Smooth muscle cell (in vitro differentiated cells): ENCODE measurements around the gene NUP210. TPM values are rescaled to one million over a fixed set of nuclear protein-coding genes. Genes with fewer than 3 reads are reported as not detected.

Source experiments
- DNase-seq: peaks from one replicate; lab custom pipeline; 2025; ENCODE audit not compliant: unreplicated experiment; lab: John Stamatoyannopoulos, UW
- H2AFZ ChIP-seq: fragments of 200-600 bp; sonication (generic); 2 replicates; pipeline ENCODE4 v1.6.0; 2016; ENCODE audit warnings: antibody characterized with exemption, low read depth, mild to moderate bottlenecking
- H3F3A ChIP-seq: fragments of 200-600 bp; sonication (generic); 2 replicates; pipeline ENCODE4 v1.6.0; 2017; ENCODE audit warnings: antibody characterized with exemption, low read depth
- H3K27ac ChIP-seq: fragments of 200-600 bp; sonication (generic); 2 replicates; pipeline ENCODE4 v1.5.1; 2016; ENCODE audit warnings: low read depth, mild to moderate bottlenecking
- H3K27me3 ChIP-seq: fragments of 200-600 bp; sonication (generic); 2 replicates; pipeline ENCODE4 v1.6.1; 2016; ENCODE audit warnings: low read depth, mild to moderate bottlenecking
- H3K36me3 ChIP-seq: fragments of 200-600 bp; sonication (generic); 2 replicates; pipeline ENCODE4 v1.5.1; 2016; ENCODE audit warnings: low read depth
- H3K4me1 ChIP-seq: fragments of 200-600 bp; sonication (generic); 2 replicates; pipeline ENCODE4 v1.5.1; 2016; ENCODE audit warnings: low read depth
- H3K4me2 ChIP-seq: fragments of 200-600 bp; sonication (generic); 2 replicates; pipeline ENCODE4 v1.6.0; 2016; ENCODE audit warnings: mild to moderate bottlenecking
- H3K4me3 ChIP-seq: fragments of 200-600 bp; sonication (generic); 2 replicates; pipeline ENCODE4 v1.5.1; 2016; ENCODE audit warnings: mild to moderate bottlenecking
- H3K79me2 ChIP-seq: fragments of 200-600 bp; sonication (generic); 2 replicates; pipeline ENCODE4 v1.6.0; 2016; ENCODE audit warnings: low read depth, mild to moderate bottlenecking
- H3K9ac ChIP-seq: fragments of 200-600 bp; sonication (generic); 2 replicates; pipeline ENCODE4 v1.6.0; 2016; ENCODE audit warnings: low read depth
- H3K9me3 ChIP-seq: fragments of 200-600 bp; sonication (generic); replicated peaks from 2 replicates; pipeline ENCODE4 v1.5.1; 2016; ENCODE audit warnings: low read depth
- H4K20me1 ChIP-seq: fragments of 200-600 bp; sonication (generic); 2 replicates; pipeline ENCODE4 v1.6.0; 2016; ENCODE audit warnings: low read depth
- WGBS: methylation state at CpG from one replicate; pipeline ENCODE4 v1.1.7; 2016; ENCODE audit warnings: low lambda C conversion rate; 5-methylcytosine and 5-hydroxymethylcytosine counted together
- polyA plus RNA-seq: library from polyadenylated mRNA; unstranded; fragments of >200 nt; fragmentation: Nextera tagmentation; extraction: Ambion mirVana; gene quantifications from 2 replicates; pipeline ENCODE4 v1.2.1, GENCODE V29; 2016
- total RNA-seq: library from RNA; depleted of rRNA; stranded (reverse); fragments of >200 nt; gene quantifications from 2 replicates; pipeline ENCODE4 v1.2.3, GENCODE V29; 2014
- TF ChIP-seq, protein P1 (sequence below): fragments of 200-600 bp; sonication (generic); IDR thresholded peaks from 2 replicates; pipeline ENCODE4 v1.5.1; 2017; ENCODE audit warnings: borderline replicate concordance, mild to moderate bottlenecking, antibody characterized with exemption; ENCODE audit not compliant: insufficient read depth, poor library complexity, severe bottlenecking

Gene NUP210
- total and polyA plus RNA-seq, 2 experiments from 2014 or later: 0.35 to 1.5 TPM

DNA sequence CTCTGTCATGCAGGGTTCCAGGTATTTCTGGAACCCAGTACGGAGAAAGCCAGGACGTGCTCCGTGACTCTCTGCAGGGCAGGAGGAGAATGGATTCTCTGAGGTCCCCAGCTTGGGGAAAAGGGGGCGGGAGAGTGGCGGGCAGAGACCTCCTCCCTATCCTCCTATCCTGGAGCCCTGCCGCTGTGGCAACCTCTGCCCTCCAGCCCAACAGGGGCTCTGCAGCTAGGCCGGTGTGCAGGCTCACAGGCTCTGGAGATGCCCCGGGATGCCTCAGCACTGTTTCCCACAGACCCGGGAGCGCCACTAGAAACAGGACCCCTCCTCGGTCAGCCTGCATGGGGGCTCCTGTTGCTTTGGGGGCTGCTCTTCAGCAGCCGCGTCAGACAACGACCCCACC lies 43.1 kb downstream of the NUP210 start:
- Histone ChIP-seq H3K9me3 (no peaks in the 10 kb centered on the region), H2AFZ (no peak overlapping the region), H3K27me3 (no peaks in the 10 kb centered on the region), H3K27ac (no peak overlapping the region), H3K4me1 (peaks cover 4% of the 10 kb centered on the region), H3K36me3 (no peaks in the 10 kb centered on the region), H3K79me2 (no peaks in the 10 kb centered on the region), H4K20me1 (no peaks in the 10 kb centered on the region), H3K9ac (no peak overlapping the region), H3K4me2 (no peak overlapping the region), H3F3A (no peaks in the 10 kb centered on the region), H3K4me3 (no peak overlapping the region)
- DNase-seq: no peak
- 97% methylated on average over 14 of the region's 14 CpGs for WGBS
- TF ChIP-seq, protein P1, sequence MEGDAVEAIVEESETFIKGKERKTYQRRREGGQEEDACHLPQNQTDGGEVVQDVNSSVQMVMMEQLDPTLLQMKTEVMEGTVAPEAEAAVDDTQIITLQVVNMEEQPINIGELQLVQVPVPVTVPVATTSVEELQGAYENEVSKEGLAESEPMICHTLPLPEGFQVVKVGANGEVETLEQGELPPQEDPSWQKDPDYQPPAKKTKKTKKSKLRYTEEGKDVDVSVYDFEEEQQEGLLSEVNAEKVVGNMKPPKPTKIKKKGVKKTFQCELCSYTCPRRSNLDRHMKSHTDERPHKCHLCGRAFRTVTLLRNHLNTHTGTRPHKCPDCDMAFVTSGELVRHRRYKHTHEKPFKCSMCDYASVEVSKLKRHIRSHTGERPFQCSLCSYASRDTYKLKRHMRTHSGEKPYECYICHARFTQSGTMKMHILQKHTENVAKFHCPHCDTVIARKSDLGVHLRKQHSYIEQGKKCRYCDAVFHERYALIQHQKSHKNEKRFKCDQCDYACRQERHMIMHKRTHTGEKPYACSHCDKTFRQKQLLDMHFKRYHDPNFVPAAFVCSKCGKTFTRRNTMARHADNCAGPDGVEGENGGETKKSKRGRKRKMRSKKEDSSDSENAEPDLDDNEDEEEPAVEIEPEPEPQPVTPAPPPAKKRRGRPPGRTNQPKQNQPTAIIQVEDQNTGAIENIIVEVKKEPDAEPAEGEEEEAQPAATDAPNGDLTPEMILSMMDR: no peak

DNA sequence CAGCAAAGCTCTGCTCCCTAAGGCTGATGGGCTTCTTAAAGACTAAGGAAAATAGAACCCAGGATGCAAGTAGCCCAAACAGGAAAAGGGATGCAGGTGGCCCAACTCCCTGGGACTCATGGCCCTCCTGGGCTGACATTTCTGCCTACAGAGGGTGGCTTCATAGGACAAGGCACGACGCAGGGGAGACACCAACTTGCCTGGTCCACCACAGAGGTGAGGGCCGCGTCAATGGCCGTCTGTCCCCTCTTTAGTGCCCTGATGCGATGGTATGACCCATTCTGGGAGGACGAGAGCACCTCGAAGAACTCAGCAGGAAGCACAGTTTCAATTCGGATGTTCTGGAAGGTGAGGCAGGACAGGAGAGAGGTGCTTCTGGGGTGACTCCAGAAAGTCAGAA lies 44.0 kb downstream of the NUP210 start:
- Histone ChIP-seq H3K27me3 (no peaks in the 10 kb centered on the region), H3K4me1 (peaks cover 4% of the 10 kb centered on the region), H3K36me3 (no peaks in the 10 kb centered on the region), H2AFZ (no peak overlapping the region), H4K20me1 (no peaks in the 10 kb centered on the region), H3K9me3 (no peaks in the 10 kb centered on the region), H3F3A (no peaks in the 10 kb centered on the region), H3K4me3 (no peak overlapping the region), H3K27ac (no peak overlapping the region), H3K9ac (no peak overlapping the region), H3K79me2 (no peaks in the 10 kb centered on the region), H3K4me2 (no peak overlapping the region)
- 97% methylated on average over 9 of the region's 9 CpGs for WGBS
- no peak for DNase-seq
- TF ChIP-seq, protein P1: no peak

DNA sequence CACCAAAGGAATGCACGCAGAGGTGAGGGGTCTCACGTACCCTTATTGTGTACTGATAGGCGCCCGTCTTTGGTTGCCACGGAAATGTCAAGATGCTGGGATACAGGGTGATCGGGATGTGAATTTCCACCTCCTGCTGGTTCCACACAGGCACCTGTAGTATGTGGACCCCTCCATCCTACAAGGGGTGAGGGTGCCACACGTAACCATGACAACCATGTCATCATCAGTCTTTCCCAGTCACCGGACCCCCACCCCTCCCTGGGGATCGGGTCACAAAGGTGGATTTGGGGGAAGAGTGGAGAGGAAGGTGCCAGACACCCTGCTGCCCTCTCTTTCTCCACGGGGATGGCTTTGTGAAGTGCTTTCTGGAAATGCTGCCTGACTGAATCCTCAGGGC lies 44.7 kb downstream of the NUP210 start:
- no peak for DNase-seq
- H4K20me1 ChIP-seq: no peaks in the 10 kb centered on the region

More for the DNA sequence above, 44.7 kb downstream of the NUP210 start:
- H3K27me3 ChIP-seq: no peaks in the 10 kb centered on the region
- no peak overlapping the region for H2AFZ ChIP-seq
- no peak overlapping the region for H3K9ac ChIP-seq
- TF ChIP-seq, protein P1: no peak
- H3K4me3 ChIP-seq: no peak overlapping the region
- no peak overlapping the region for H3K4me2 ChIP-seq
- no peaks in the 10 kb centered on the region for H3K36me3 ChIP-seq
- H3F3A ChIP-seq: no peaks in the 10 kb centered on the region
- H3K4me1 ChIP-seq: peaks cover 4% of the 10 kb centered on the region
- no peaks in the 10 kb centered on the region for H3K79me2 ChIP-seq
- 92% methylated on average over 10 of the region's 10 CpGs for WGBS
- H3K27ac ChIP-seq: no peak overlapping the region
- no peaks in the 10 kb centered on the region for H3K9me3 ChIP-seq
